Esophagus squamous epithelium (tissue), 5 donors: ENCODE results near the gene AHRR. TPM values are rescaled to one million over a fixed set of nuclear protein-coding genes. Genes with fewer than 3 reads are reported as not detected.
"Not testable (repeated sequence)": the region's sequence is repeated elsewhere in the genome, so short reads cannot be mapped to it uniquely, and the experiment has no call there.

ENCODE experiments used
- DNase-seq: peaks from one replicate; lab custom pipeline; 2025; lab: John Stamatoyannopoulos, UW
- H3K27ac ChIP-seq, 4 donors: fragments of 200-600 bp; sonication (generic); one replicate each; pipeline ENCODE4 v1.5.1; 2016 to 2019; ENCODE audit warnings: mild to moderate bottlenecking in 1 of 4
- H3K27me3 ChIP-seq, 4 donors: fragments of 200-600 bp; sonication (generic); 1 replicate in 3 of 4; 2 replicates in 1 of 4; pipeline versions ENCODE4 v1.5.1 to v1.6.0; 2017 to 2021; ENCODE audit warnings: antibody characterized with exemption in 1 of 4
- H3K36me3 ChIP-seq, 3 donors: fragments of 200-600 bp; sonication (generic); one replicate each; pipeline ENCODE4 v1.5.1; 2016 to 2019
- H3K4me1 ChIP-seq, 3 donors: fragments of 200-600 bp; sonication (generic); one replicate each; pipeline ENCODE4 v1.5.1; 2017 to 2019
- H3K4me3 ChIP-seq, 4 donors: fragments of 200-600 bp; sonication (generic); 1 replicate in 3 of 4; 2 replicates in 1 of 4; pipeline ENCODE4 v1.5.1; 2016 to 2019; ENCODE audit warnings: mild to moderate bottlenecking in 2 of 4, moderate library complexity in 1 of 4
- H3K9me3 ChIP-seq, 3 donors: fragments of 200-600 bp; sonication (generic); one replicate each; pipeline ENCODE4 v1.5.1; 2016 to 2019
- CTCF ChIP-seq, 6 experiments: fragments of 450-650 bp in 4 of 6; fragments of 200-600 bp in 2 of 6; sonication (generic) in 2 of 6; IDR thresholded peaks; one replicate each; pipeline ENCODE4 v1.5.1; 2016 to 2019; ENCODE audit warnings: antibody characterized with exemption in 6 of 6, mild to moderate bottlenecking in 4 of 6, moderate library complexity in 4 of 6
- POLR2A ChIP-seq, 4 donors: fragments of 450-650 bp; IDR thresholded peaks; one replicate each; pipeline ENCODE4 v1.6.1; 2017; ENCODE audit warnings: antibody characterized with exemption in 4 of 4, mild to moderate bottlenecking in 4 of 4, moderate library complexity in 3 of 4
- WGBS, 2 donors: methylation state at CpG; one replicate each; pipeline ENCODE4 v1.1.5; 2018; 5-methylcytosine and 5-hydroxymethylcytosine counted together
- intact Hi-C: fragments of 100-400 bp; cut with DNase I; formaldehyde crosslinking; loops from one replicate; pipeline ENCODE4 v1.15.0; 2022
- total RNA-seq, 4 donors: library from RNA; depleted of rRNA; stranded (reverse); fragments of >200 nt; gene quantifications; one replicate each; pipeline ENCODE4 v1.1.0, GENCODE V29; 2016
- donor health status: DM: yes; HTN: yes; CAD: no.

The AHRR gene
- total RNA-seq, 4 donors from 2014 or later: 0.66 to 1.5 (median 1.1) TPM

DNA sequence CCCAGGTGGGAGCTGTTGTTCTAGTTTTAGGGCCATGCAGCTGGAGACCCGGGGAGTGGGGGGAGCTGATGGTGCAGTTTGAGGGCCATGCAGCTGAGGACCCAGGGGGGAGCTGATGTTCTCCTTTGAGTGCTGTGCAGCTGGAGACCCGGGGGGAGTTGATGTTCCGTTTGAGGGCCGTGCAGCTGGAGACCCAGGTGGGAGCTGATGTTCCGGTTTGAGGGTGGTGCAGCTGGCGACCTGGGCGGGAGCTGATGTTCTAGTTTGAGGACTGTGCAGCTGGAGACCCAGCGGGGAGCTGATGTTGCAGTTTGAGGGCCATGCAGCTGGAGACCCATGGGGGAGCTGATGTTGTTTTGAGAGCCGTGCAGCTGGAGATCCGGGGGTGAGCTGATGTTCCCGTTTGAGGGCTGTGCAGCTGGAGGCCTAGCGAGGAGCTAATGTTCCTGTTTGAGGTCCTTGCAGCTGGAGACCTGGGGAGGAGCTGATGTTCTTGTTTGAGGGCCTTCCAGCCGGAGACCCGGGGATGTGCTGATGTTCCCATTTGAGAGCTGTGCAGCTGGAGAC lies 35.4 kb upstream of the AHRR start:
- Histone ChIP-seq H3K36me3 (peaks cover 0 to 75% (median 4%) of the 10 kb centered on the region in 3 donors), H3K4me1 (peaks cover 0 to 4% (median 0%) of the 10 kb centered on the region in 3 donors), H3K4me3 (no peak overlapping the region), H3K27me3 (no peaks in the 10 kb centered on the region), H3K27ac (no peak overlapping the region), H3K9me3 (no peaks in the 10 kb centered on the region)
- TF ChIP-seq CTCF (IDR thresholded peaks at IDR 0.05) (no peak), POLR2A (IDR thresholded peaks at IDR 0.05) (no peak)
- no peak for DNase-seq
- WGBS, 2 donors: 54 to 72% methylated on average over 4 to 7 of the region's 14 CpGs
- intact Hi-C loops: no loop called here

- H3K9me3 ChIP-seq, H3K4me3 ChIP-seq, intact Hi-C loops, H3K27me3 ChIP-seq, H3K4me1 ChIP-seq, DNase-seq, H3K27ac ChIP-seq: not testable (repeated sequence)
- peaks cover 0 to 67% (median 4%) of the 10 kb centered on the region in 3 donors for H3K36me3 ChIP-seq
- WGBS, 2 donors: 92 to 94% methylated on average over 8 to 11 of the region's 13 CpGs
These were observed 31.3 kb upstream of the AHRR start for GRCh38 chr5:290200-290599.

- H3K9me3 ChIP-seq, DNase-seq, H3K27ac ChIP-seq, intact Hi-C loops, H3K4me1 ChIP-seq, H3K4me3 ChIP-seq, H3K27me3 ChIP-seq: not testable (repeated sequence)
- WGBS, 2 donors: 96 to 99% methylated on average over 10 of the region's 10 CpGs
- peaks cover 0 to 56% (median 0%) of the 10 kb centered on the region in 3 donors for H3K36me3 ChIP-seq
These were observed 30.2 kb upstream of the AHRR start for GRCh38 chr5:291345-291744.

DNA sequence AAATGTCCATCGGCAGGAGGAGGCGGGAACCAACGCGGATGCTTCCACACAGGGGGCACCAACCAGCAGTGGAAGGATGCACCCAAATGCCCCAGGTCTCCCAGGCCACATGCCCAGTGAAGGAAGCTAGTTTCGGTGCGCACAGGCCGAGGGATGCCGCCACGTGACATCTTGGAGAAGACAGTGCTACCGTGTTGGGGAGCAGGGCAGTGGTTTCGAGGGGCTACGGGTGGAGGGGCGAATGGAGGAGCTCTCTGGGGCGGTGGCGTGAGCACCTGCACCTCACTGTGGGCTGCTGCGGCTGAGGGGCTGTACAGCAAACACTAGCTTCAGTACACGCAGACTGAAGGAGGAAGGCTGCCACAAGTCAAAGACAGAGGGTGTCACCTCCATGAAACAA lies 26.7 kb upstream of the AHRR start:
- H3K27me3 ChIP-seq, H3K4me1 ChIP-seq, H3K4me3 ChIP-seq, H3K9me3 ChIP-seq, H3K27ac ChIP-seq, DNase-seq, intact Hi-C loops: not testable (repeated sequence)
- H3K36me3 ChIP-seq: peaks cover 0 to 39% (median 0%) of the 10 kb centered on the region in 3 donors
- 85 to 96% methylated on average over 6 to 14 of the region's 17 CpGs for WGBS, 2 donors

DNA sequence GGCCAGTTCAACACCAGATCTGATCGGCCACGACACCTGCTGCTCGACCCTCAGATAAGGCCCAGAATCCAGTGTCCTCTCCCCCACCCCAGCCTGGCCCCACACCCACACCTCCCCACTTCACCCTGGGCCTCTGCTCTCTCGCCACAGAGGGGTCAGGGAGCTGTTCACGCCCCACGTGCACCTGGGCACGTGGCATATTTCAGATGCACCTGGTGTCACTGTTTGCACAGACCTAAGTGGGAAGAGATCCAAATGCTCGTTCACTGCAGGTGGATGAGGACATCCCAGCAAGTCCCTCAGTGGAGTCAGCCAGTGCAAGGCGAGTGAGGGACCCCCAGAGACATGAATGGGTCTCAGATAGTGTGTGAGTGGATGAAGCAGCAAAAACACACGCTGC lies 25.3 kb upstream of the AHRR start:
- intact Hi-C loops, H3K4me1 ChIP-seq, H3K9me3 ChIP-seq, H3K4me3 ChIP-seq, H3K27me3 ChIP-seq, DNase-seq, H3K27ac ChIP-seq: not testable (repeated sequence)
- 77 to 81% methylated on average over 5 to 7 of the region's 10 CpGs for WGBS, 2 donors
- peaks cover 0 to 35% (median 0%) of the 10 kb centered on the region in 3 donors for H3K36me3 ChIP-seq

DNA sequence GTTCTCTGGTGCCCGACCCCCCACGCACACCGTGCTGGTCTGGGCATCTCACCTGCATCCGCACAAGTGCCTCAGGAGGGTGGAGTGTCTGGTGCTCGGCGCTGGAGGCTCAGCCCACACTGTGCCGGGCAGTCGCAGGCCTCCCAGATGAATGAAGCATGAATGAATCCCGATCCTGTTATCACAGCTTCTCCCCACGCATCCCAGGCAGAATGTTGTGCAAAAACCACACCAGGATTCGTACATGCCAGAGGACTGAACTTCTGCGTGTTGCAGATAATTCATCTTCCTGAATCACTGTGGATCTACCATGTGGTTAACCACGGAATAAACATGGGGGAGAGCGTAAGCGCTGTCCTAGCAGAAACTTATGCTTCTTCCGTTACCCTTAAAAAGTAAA lies 24.6 kb upstream of the AHRR start:
- H3K27ac ChIP-seq, H3K4me1 ChIP-seq, DNase-seq, H3K27me3 ChIP-seq, H3K9me3 ChIP-seq, intact Hi-C loops, H3K4me3 ChIP-seq: not testable (repeated sequence)
- peaks cover 0 to 33% (median 0%) of the 10 kb centered on the region in 3 donors for H3K36me3 ChIP-seq
- 69 to 81% methylated on average over 5 to 8 of the region's 16 CpGs for WGBS, 2 donors

DNA sequence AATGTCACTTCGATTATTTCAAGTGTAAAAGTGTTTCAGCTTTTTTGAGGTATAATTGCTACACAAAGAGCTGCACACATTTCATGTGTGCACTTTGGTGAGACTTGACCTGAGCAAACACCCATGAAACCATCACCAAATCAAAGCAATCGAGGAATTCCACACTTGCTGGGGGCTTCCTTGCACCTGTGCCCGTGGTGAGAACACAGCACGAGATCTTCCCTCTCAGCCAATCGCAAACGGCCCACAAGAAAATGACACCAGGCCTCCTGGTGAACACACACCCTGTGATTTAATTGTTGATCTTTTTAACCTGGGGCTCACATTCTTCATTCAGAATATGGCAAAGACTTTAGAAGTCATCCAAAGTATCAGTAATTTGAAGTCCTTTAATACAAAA lies 24.1 kb upstream of the AHRR start:
- DNase-seq, intact Hi-C loops, H3K9me3 ChIP-seq, H3K4me1 ChIP-seq, H3K27me3 ChIP-seq, H3K4me3 ChIP-seq, H3K27ac ChIP-seq: not testable (repeated sequence)
- WGBS, 2 donors: 66 to 79% methylated on average over 6 of the region's 6 CpGs
- H3K36me3 ChIP-seq: peaks cover 0 to 31% (median 0%) of the 10 kb centered on the region in 3 donors

DNA sequence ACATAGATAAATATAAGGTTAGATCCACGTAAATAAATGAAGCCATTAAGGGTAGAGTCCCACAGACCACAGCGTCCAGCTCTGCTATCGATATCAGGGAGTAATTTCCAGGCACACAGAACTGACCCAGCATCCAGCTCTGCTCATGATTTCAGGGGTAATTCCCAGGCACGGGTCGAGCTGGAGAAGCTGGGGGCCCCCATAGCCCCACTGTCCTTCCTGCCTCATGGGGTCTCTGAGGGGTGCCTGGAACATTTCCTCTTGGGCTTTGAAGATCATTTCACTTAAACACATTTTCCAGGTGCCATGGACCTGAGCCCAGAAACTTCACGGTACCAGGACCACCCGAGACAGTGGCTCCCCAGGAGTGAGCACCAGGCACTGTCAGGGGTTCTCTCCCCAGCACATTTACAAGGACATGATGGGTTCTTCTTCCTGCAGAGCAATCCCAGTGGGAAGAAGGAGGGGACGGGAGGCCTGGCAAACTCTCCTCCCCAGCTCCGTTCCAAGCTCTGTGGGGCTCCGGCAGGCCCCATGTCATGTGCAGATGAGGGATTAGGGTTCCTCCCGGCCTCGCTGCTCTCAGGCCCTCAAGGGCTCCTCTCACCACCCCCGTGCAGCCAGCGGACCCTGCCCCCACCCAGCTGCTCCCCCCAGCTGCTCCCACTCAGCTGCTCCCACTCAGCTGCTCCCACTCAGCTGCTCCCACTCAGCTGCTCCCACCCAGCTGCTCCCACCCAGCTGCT lies 23.4 kb upstream of the AHRR start:
- H3K4me1 ChIP-seq, DNase-seq, H3K27ac ChIP-seq, H3K4me3 ChIP-seq, H3K9me3 ChIP-seq, H3K27me3 ChIP-seq, intact Hi-C loops: not testable (repeated sequence)
- H3K36me3 ChIP-seq: peaks cover 0 to 24% (median 0%) of the 10 kb centered on the region in 3 donors
- 78 to 92% methylated on average over 6 of the region's 14 CpGs for WGBS, 2 donors
